ENCODE results near the gene C22orf39.

Gene C22orf39

DNA sequence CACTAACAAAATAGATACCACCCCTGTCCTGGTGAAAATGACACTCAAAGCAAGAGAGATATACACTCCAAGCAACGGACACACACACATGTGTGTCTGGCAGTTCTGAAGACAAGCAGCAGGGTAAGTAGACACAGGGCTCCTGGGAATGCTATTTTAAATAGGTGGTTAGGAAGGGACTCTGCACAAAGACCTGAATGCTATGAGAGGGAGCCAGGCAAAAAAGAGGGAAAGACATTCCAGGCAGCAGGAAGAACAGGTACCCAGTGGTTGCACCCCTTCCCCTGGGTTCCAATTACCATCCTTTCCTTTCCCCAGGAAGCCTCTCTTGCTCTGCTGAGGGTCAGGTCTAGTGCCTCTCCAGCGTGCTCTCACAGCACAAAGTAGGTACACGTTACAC, 28.5 kb upstream of the C22orf39 start:
- Histone ChIP-seq H3K4me3 (ENCODE audit: low read length) (no peak overlapping the region), H3K36me3 (ENCODE audit: control insufficient read depth, insufficient read depth, low read length) (peaks cover 19% of the 10 kb centered on the region), H3K27me3 (ENCODE audit: control insufficient read depth, insufficient read depth, low read length) (no peaks in the 10 kb centered on the region), H3K27ac (ENCODE audit: low read length) (no peak overlapping the region), H3K4me1 (ENCODE audit: control insufficient read depth, insufficient read depth, low read length) (no peaks in the 10 kb centered on the region), H3K9me3 (ENCODE audit: control insufficient read depth, insufficient read depth, low read length) (no peaks in the 10 kb centered on the region)
- no peak for DNase-seq (ENCODE audit: low read depth, low spot score)
- WGBS (ENCODE audit: insufficient coverage, insufficient read length): no CpG with 5 or more reads among the region's 3 CpGs

DNA sequence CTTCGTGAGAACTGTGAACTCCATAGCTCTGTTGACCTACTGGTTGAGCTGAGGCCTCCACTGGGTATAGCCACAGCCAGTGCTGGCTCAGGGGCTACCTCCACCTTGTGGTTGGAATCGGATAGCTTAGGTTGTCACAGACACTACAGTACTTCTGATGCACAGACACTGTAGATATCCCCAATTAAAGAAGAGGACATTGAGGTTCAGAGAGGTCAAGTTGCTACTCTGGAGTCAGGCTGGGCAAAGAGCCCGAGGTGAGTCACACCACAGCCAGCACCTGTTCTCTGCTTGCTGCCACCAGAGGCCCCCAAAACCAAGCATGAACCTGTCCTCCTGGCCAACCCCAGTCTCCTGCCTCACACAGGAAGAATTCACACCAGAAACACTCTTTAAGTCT, 26.1 kb upstream of the C22orf39 start:
- no CpG with 5 or more reads among the region's 3 CpGs for WGBS (ENCODE audit: insufficient coverage, insufficient read length)
- no peaks in the 10 kb centered on the region for H3K4me1 ChIP-seq (ENCODE audit: control insufficient read depth, insufficient read depth, low read length)
- H3K4me3 ChIP-seq (ENCODE audit: low read length): no peak overlapping the region
- H3K9me3 ChIP-seq (ENCODE audit: control insufficient read depth, insufficient read depth, low read length): no peaks in the 10 kb centered on the region
- H3K27ac ChIP-seq (ENCODE audit: low read length): no peak overlapping the region
- peaks cover 33% of the 10 kb centered on the region for H3K36me3 ChIP-seq (ENCODE audit: control insufficient read depth, insufficient read depth, low read length)
- DNase-seq (ENCODE audit: low read depth, low spot score): no peak
- H3K27me3 ChIP-seq (ENCODE audit: control insufficient read depth, insufficient read depth, low read length): no peaks in the 10 kb centered on the region

DNA sequence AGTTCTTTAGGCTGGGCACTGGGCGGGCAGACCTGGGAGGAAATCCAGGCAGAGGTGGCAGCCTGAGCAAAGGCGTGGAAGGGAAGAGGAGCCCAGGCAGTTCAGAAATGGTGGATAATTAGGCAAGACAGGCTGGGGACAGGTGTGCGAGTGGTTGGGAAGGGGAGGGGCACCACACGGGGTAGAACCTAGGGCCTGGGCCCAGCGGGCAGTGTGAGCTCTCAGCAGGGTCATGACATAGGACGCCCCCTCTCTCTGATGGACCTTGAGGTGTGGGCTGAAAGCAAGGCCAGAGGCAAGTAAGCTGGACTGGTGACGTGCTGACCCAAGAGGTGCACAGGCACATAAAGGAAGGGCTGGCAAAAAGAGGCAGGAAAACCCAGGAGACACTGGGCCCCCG, 24.7 kb upstream of the C22orf39 start:
- no CpG with 5 or more reads among the region's 8 CpGs for WGBS (ENCODE audit: insufficient coverage, insufficient read length)
- H3K9me3 ChIP-seq (ENCODE audit: control insufficient read depth, insufficient read depth, low read length): no peaks in the 10 kb centered on the region
- H3K27me3 ChIP-seq (ENCODE audit: control insufficient read depth, insufficient read depth, low read length): no peaks in the 10 kb centered on the region
- no peaks in the 10 kb centered on the region for H3K4me1 ChIP-seq (ENCODE audit: control insufficient read depth, insufficient read depth, low read length)
- H3K27ac ChIP-seq (ENCODE audit: low read length): no peak overlapping the region
- no peak for DNase-seq (ENCODE audit: low read depth, low spot score)
- H3K4me3 ChIP-seq (ENCODE audit: low read length): no peak overlapping the region
- peaks cover 37% of the 10 kb centered on the region for H3K36me3 ChIP-seq (ENCODE audit: control insufficient read depth, insufficient read depth, low read length)

DNA sequence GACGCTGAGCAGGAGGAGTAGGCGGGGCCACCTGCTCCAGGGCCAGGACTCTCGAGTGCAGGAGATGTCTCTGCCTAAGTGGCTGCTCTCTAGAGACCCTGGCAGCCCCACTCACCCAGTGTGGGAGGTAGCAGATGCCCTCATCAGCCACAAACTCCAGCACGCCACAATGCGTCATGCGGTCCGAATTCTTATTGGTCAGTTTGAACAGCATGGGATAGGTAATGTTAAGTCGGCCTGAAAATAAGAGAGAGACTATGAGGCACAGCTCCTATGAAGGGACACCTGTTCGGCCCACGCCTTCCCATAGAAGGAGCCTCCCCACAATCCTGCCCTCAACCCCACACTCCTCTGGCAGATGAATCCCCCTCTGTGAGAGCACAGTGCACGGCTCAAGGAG, 24.1 kb upstream of the C22orf39 start:
- WGBS (ENCODE audit: insufficient coverage, insufficient read length): no CpG with 5 or more reads among the region's 11 CpGs
- H3K27ac ChIP-seq (ENCODE audit: low read length): no peak overlapping the region

DNA sequence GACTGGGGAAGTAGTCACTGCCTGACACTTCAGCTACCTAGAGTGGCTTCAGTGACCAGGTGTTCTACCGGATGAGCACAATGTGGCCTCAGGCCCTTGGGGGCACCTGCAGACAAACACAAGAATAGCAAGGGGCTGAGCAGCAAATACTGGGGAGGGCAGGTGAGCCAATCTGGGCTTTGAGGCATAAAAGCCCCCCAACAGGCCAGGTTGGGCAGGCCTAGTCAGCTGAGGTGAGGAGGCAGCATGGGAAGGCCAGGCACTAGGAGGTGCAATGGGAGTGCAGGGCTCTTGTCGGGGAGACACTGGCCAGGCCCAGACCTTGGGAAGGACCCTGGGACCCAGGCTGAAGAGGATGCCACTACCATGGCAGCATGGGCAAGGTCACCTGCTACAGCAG, 22.5 kb upstream of the C22orf39 start:
- Histone ChIP-seq H3K9me3 (ENCODE audit: control insufficient read depth, insufficient read depth, low read length) (no peaks in the 10 kb centered on the region), H3K4me1 (ENCODE audit: control insufficient read depth, insufficient read depth, low read length) (no peaks in the 10 kb centered on the region), H3K27ac (ENCODE audit: low read length) (no peak overlapping the region), H3K36me3 (ENCODE audit: control insufficient read depth, insufficient read depth, low read length) (peaks cover 50% of the 10 kb centered on the region), H3K27me3 (ENCODE audit: control insufficient read depth, insufficient read depth, low read length) (no peaks in the 10 kb centered on the region), H3K4me3 (ENCODE audit: low read length) (no peak overlapping the region)
- no CpG with 5 or more reads among the region's 2 CpGs for WGBS (ENCODE audit: insufficient coverage, insufficient read length)
- DNase-seq (ENCODE audit: low read depth, low spot score): no peak

More for the DNA sequence above, 24.1 kb upstream of the C22orf39 start:
- H3K4me1 ChIP-seq (ENCODE audit: control insufficient read depth, insufficient read depth, low read length): no peaks in the 10 kb centered on the region
- H3K27me3 ChIP-seq (ENCODE audit: control insufficient read depth, insufficient read depth, low read length): no peaks in the 10 kb centered on the region
- H3K36me3 ChIP-seq (ENCODE audit: control insufficient read depth, insufficient read depth, low read length): peaks cover 42% of the 10 kb centered on the region
- no peak overlapping the region for H3K4me3 ChIP-seq (ENCODE audit: low read length)
- DNase-seq (ENCODE audit: low read depth, low spot score): no peak
- no peaks in the 10 kb centered on the region for H3K9me3 ChIP-seq (ENCODE audit: control insufficient read depth, insufficient read depth, low read length)

DNA sequence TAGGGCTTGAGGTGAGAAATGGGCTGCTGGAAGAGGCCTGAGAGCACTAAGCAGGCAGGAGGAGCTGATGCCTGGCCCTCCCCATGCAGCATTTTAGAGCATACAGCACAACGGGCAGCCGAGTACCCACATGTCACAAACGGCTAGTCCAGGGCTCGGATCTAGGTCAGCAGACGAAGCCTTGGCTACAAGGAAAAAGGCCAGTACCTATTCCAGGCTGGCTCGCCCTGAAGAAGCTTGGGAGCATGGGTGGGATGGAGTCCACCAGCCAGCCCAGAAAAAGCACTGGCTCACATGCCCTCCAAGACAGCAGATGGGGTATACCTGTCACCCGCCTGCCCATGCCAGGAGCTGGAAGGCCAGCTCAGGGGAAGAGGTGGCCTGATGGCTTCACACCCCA, 21.9 kb upstream of the C22orf39 start:
- no CpG with 5 or more reads among the region's 7 CpGs for WGBS (ENCODE audit: insufficient coverage, insufficient read length)
- H3K27me3 ChIP-seq (ENCODE audit: control insufficient read depth, insufficient read depth, low read length): no peaks in the 10 kb centered on the region
- H3K4me3 ChIP-seq (ENCODE audit: low read length): no peak overlapping the region
- H3K36me3 ChIP-seq (ENCODE audit: control insufficient read depth, insufficient read depth, low read length): peaks cover 52% of the 10 kb centered on the region
- no peaks in the 10 kb centered on the region for H3K4me1 ChIP-seq (ENCODE audit: control insufficient read depth, insufficient read depth, low read length)
- no peak overlapping the region for H3K27ac ChIP-seq (ENCODE audit: low read length)
- no peak for DNase-seq (ENCODE audit: low read depth, low spot score)
- no peaks in the 10 kb centered on the region for H3K9me3 ChIP-seq (ENCODE audit: control insufficient read depth, insufficient read depth, low read length)

DNA sequence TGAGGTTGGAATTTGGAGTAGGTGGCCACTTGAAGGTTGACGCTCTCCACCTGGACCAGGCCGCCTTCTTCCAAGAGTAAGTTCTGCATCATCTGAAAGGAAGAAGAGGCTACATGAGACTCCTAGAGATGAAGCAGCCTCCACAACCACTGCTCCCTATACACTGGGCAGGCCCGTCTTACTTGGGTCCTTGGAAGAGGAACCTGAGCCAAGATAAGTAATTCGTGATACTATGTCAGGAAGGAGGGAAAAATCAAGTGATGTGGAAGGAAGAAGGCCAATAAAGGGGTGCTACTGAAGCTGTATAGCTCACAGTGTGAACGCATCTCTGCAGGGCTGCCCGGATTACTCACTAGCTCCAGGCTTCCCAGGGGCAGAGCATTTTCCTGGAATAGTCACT, 20.4 kb upstream of the C22orf39 start:
- WGBS (ENCODE audit: insufficient coverage, insufficient read length): no CpG with 5 or more reads among the region's 6 CpGs
- H3K4me1 ChIP-seq (ENCODE audit: control insufficient read depth, insufficient read depth, low read length): no peaks in the 10 kb centered on the region
- DNase-seq (ENCODE audit: low read depth, low spot score): no peak
- H3K4me3 ChIP-seq (ENCODE audit: low read length): no peak overlapping the region
- peaks cover 46% of the 10 kb centered on the region for H3K36me3 ChIP-seq (ENCODE audit: control insufficient read depth, insufficient read depth, low read length)
- H3K9me3 ChIP-seq (ENCODE audit: control insufficient read depth, insufficient read depth, low read length): no peaks in the 10 kb centered on the region
- no peaks in the 10 kb centered on the region for H3K27me3 ChIP-seq (ENCODE audit: control insufficient read depth, insufficient read depth, low read length)
- H3K27ac ChIP-seq (ENCODE audit: low read length): no peak overlapping the region

DNA sequence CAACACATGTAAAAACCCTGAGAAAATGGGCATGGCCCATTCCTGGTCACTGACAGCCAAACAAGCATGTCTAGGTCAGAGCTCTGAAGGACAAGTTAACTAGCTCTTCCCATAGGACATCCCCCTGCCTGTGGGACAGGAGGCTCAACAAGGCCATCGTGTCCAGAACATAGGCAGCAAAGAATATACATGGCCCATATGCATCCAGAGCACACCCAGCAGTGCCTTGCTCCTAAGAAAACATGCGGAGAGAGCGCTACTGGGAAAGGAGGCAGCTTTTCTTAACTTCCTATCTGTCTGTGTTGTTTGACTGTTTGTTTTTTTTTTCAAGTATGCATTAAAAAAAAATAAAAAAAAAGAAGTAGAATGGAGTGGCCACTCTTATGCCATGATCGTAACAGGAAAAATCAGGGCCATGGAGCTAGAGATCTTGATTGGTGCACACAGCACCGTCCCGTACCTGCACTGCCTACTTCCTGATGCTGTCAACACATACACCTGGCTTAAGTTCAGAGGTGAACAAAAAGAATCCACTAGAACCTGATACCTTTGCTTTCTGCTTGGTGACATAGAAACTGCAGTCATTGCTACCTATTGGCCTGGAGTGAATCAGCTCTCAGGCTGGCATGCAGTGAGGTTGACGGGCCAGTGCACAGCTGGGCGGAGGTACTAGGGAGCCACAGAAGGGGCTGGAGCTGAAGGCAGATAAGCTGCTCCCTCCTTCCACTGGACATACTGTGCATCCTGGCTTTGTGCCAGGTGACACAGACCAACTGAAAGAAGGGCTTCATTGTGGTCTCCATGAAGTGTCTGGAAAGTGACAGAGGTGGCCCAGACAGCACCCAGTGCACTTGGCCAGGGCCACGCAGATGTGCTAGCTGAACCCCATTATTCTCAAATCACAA, 19.6 kb upstream of the C22orf39 start:
- Histone ChIP-seq H3K27me3 (ENCODE audit: control insufficient read depth, insufficient read depth, low read length) (no peaks in the 10 kb centered on the region), H3K4me3 (ENCODE audit: low read length) (no peak overlapping the region), H3K4me1 (ENCODE audit: control insufficient read depth, insufficient read depth, low read length) (no peaks in the 10 kb centered on the region), H3K9me3 (ENCODE audit: control insufficient read depth, insufficient read depth, low read length) (no peaks in the 10 kb centered on the region), H3K27ac (ENCODE audit: low read length) (no peak overlapping the region), H3K36me3 (ENCODE audit: control insufficient read depth, insufficient read depth, low read length) (peaks cover 42% of the 10 kb centered on the region)
- no peak for DNase-seq (ENCODE audit: low read depth, low spot score)
- no CpG with 5 or more reads among the region's 9 CpGs for WGBS (ENCODE audit: insufficient coverage, insufficient read length)

DNA sequence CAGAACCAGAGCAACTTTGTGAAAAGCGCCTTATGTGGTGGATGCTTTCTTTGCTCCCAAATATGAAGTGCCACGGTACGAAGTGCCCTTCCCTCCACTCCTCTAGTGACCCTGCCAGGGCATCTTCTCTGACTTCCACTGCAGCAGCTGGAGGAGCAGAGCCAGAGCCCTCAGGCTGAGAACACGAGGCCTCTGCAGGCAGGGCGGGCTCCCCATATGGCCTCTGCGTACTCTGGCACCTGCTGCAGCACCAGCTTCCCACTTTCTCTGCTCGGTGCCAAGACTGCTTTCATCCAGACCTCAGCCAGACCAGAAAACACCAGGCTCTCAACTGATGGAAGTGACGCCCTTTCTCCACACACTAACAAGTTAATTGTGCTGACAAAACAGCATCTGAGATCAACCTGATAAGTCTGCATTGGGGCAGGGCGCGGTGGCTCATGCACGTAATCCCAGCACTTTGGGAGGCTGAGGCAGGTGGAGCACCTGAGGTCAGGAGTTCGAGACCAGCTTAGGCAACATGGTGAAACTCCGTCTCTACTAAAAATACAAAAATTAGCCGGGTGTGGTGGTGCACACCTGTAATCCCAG, 18.7 kb upstream of the C22orf39 start:
- H3K9me3 ChIP-seq (ENCODE audit: control insufficient read depth, insufficient read depth, low read length): no peaks in the 10 kb centered on the region
- no peak overlapping the region for H3K27ac ChIP-seq (ENCODE audit: low read length)
- peaks cover 38% of the 10 kb centered on the region for H3K36me3 ChIP-seq (ENCODE audit: control insufficient read depth, insufficient read depth, low read length)
- no CpG with 5 or more reads among the region's 14 CpGs for WGBS (ENCODE audit: insufficient coverage, insufficient read length)
- no peaks in the 10 kb centered on the region for H3K27me3 ChIP-seq (ENCODE audit: control insufficient read depth, insufficient read depth, low read length)
- DNase-seq (ENCODE audit: low read depth, low spot score): no peak
- no peak overlapping the region for H3K4me3 ChIP-seq (ENCODE audit: low read length)
- no peaks in the 10 kb centered on the region for H3K4me1 ChIP-seq (ENCODE audit: control insufficient read depth, insufficient read depth, low read length)

DNA sequence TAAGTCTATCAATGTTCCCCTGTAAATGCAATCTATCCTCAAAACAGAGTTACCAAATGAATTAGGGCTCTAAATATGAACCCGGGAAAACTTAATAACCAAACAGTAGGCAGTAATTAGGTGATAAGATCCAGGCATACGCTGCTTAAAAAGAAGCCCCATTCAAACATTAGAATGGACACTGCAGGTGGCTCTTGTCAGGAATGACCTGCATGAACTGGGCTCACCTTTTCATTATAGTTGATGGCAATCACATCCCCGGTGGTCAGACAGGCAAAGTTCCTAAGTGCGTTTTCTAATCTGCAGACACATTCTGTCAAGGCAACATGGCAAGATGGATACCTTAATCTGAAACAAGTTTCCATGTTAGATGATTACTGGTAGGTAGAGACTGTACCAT, 17.5 kb upstream of the C22orf39 start:
- no peak for DNase-seq (ENCODE audit: low read depth, low spot score)
- peaks cover 30% of the 10 kb centered on the region for H3K36me3 ChIP-seq (ENCODE audit: control insufficient read depth, insufficient read depth, low read length)
- H3K4me3 ChIP-seq (ENCODE audit: low read length): no peak overlapping the region
- no CpG with 5 or more reads among the region's 4 CpGs for WGBS (ENCODE audit: insufficient coverage, insufficient read length)
- no peaks in the 10 kb centered on the region for H3K9me3 ChIP-seq (ENCODE audit: control insufficient read depth, insufficient read depth, low read length)
- H3K27ac ChIP-seq (ENCODE audit: low read length): no peak overlapping the region
- H3K27me3 ChIP-seq (ENCODE audit: control insufficient read depth, insufficient read depth, low read length): no peaks in the 10 kb centered on the region
- no peaks in the 10 kb centered on the region for H3K4me1 ChIP-seq (ENCODE audit: control insufficient read depth, insufficient read depth, low read length)

Measured in iPS DF 6.9 (cell line).